HG03097 (cell line): ENCODE data around the gene NUP50.

Experiments used
- ATAC-seq: cut with Tn5 transposase; IDR thresholded peaks from one replicate; pipeline ENCODE4 v1.9.1; 2021; ENCODE audit not compliant: unreplicated experiment, low FRiP score

The NUP50 gene

GRCh38 chr22:45225732-45226502, 62.2 kb downstream of the NUP50 start:
- no peak for ATAC-seq

GRCh38 chr22:45226503-45227186, 62.9 kb downstream of the NUP50 start:
- no peak for ATAC-seq

GRCh38 chr22:45227645-45228400, 64.1 kb downstream of the NUP50 start:
- no peak for ATAC-seq

- no peak for ATAC-seq
These were observed 64.7 kb downstream of the NUP50 start for GRCh38 chr22:45228401-45228754.

- ATAC-seq = no peak
These were observed 65.5 kb downstream of the NUP50 start for GRCh38 chr22:45229181-45229580.

- ATAC-seq = no peak
These were observed 66.4 kb downstream of the NUP50 start for GRCh38 chr22:45230026-45230721.

GRCh38 chr22:45231293-45231692, 67.6 kb downstream of the NUP50 start:
- no peak for ATAC-seq

- no peak for ATAC-seq
These were observed 69.7 kb downstream of the NUP50 start for GRCh38 chr22:45233386-45233785.

GRCh38 chr22:45233827-45234226, 70.1 kb downstream of the NUP50 start:
- ATAC-seq = no peak

- peak; percentile 63 for ATAC-seq
These were observed 71.5 kb downstream of the NUP50 start for GRCh38 chr22:45235101-45235777.

GRCh38 chr22:45235851-45236342, 72.2 kb downstream of the NUP50 start:
- peak; percentile 8 for ATAC-seq

GRCh38 chr22:45237065-45237990, 73.6 kb downstream of the NUP50 start:
- ATAC-seq = no peak
